Activated CD4-positive, alpha-beta T cell treated with anti-CD3 and anti-CD28 coated beads for 1 hour (primary cell): Measurements from ENCODE around the gene GYG2.
"Not testable (repeated sequence)": the region's sequence is repeated elsewhere in the genome, so short reads cannot be mapped to it uniquely, and the experiment has no call there.

ENCODE experiments used
- DNase-seq: peaks from one replicate; pipeline ENCODE4 v3.0.0-alpha.2; 2020

Gene GYG2

DNA sequence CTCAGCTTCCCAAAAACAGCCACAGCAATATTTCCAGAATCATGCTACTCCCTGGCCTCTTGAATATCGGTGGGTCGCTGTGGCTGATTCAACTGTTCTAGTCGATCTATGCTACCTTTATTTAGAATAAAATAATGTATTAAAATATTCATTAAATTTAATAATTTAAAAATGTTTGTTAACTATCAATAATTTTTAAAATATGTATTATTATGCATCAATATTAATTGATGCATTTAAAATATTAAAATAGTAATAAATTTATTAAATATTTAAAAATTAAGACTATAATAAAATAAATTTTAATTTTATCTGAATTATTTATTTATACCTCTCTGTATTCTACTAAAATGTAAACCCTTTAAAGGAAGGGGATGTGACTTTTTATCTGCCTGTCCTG is 81.4 kb downstream of the GYG2 start:
- no peak for DNase-seq

DNA sequence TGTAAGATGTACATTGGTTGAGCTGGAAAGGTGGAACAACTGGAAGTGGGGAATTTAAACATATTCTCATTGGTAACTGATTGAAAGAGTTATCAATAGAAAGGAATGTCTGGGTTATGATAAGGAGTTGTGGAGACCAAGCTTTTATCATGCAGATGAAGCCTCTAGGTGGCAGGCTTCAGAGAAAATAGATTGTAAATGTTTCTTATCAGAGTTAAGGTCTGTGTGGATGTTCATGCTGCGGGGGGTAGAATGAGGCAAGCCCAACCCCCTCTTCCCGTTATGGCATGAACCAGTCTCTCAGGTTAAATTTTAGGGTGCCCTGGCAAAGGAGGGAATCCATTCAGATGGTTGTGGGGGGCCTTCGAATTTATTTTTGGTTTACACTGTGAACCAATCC is 84.4 kb downstream of the GYG2 start:
- DNase-seq: no peak

DNA sequence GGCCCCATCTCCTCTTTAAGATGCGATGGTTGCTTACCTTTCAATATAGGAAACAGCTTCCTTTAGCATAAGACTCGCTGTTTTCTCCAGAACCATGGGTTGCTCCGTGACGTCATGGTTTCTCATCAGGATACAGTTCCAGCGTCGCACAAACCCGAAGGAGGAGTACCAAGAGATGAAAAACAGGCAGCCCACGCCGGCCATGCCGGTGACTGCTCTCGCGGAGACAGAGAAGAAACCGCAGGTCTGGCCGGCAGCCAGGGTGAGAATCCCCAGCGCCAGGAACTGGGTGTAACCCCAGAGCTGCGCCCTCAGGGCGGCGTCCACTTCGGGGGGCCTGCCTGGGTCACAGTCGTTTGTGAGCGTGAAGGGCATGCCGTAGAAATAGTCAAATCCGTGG is 89.0 kb downstream of the GYG2 start:
- no peak for DNase-seq

DNA sequence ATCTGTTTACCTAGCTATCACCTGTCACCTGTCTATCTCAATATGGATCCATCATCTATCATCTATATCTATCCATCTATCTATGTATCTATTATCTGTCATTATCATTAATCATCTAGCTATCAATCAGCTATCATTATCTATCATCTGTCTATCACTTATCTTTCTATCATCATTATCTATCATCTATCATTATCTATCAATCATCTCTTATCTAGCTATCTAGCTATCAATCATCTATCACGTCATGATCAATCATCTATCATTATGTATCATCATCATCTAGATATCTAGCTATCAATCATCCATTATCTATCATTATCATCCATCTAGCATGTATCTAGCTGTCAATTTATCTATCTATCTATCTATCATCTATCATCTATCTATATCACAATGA is 92.5 kb downstream of the GYG2 start:
- DNase-seq: no peak

DNA sequence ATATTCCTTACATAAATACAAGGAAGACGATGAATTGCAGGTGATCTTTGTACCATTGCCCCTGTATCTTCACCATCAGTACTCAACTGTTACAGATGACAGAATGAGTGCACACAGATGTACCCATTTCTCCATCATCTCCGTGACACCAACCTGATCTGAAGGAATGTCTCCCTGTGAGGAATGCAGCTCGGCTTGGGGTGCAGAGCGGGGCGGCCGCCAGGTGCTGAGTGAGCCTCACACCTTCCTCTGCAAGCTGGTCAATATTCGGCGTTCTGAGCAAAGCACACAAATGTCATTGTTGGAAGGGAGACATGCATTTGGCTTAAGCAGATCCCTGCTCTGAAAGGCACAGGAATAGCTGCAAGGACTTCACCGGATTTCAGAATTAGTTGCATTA is 93.0 kb downstream of the GYG2 start:
- no peak for DNase-seq

DNA sequence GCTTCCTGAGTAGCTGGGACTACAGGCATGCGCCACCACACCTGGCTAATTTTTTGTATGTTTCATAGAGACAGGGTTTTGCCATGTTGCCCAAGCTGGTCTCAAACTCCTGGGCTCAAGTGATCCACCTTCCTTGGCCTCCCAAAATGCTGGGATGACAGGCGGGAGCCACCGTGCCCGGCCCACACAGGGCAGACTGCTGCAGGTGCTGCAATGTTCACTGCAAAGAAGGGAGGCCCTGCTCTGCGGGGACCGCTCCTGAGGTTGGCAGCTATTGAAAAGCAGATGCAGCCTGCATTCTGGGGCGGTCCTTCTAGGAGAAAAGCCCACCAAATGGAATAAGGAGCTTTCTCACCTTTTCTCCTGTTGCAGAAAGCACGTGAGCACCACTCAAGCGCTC is 95.4 kb downstream of the GYG2 start:
- DNase-seq: no peak

DNA sequence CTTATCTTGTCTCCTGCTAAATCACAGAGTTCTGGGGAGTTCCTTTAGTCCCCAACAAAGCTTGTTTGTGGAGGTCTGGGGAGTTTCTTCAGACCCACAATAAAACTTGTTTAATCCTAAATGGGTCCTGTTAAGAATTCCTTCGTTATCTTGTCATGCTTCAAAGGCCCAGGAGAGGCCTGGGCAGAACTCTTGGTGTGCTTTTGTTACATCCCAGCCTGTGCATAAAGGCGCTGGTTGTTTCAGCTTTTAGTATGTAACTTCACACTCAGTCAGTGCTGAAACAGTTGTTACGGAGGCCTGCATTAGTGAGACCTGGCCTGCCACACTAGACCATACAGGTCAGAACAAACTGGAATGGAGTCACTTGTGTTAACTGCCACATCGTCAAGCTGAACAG is 97.5 kb downstream of the GYG2 start:
- not testable (repeated sequence) for DNase-seq

DNA sequence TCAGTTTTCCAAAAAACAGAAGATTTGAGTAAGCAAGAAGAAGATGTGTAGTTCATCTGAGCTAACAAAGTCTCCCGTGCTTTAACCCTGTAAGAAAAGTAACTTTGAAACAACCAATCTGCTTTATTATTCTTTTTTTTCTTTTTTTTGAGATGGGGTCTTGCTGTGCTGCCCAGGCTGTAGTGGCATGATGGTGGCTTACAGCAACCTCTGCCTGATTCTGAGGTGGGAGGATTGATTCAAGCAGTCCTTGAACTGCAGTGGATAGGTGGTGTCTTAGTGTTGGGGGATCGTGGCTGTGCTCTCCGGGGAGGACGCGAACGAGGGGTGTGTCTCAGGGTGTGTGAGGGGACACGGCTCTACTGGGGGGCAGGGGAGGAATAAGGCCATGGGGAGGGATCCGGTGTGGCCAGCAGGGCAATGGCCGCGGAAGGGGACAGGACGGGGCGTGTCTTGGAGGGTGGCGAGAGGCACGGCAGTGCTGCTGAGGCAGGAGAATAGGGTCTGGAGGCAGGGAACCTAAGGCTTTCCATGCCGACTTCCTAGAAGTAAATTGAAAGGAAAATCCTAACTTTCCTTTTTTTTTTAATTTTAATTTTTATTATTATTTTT is 98.0 kb downstream of the GYG2 start:
- no peak for DNase-seq

DNA sequence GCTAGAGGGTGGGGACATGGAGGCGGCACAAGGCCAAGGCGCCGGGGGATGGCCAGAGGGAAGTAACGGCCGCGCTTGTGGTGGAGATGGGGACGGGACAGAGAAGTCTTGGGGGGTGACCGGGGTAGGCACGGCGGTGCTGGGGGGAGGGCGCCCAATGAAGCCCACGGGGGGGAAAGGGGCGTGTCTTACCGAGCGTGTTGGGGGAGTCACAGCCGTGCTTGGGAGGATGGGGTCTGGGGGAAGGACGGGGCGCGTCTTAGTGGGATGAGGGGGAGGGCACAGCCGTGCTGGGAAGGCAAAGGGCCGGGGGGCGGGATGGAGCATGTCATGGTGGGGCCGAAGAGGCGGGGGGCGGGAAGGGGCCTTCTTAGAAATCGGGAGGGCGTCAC is 99.5 kb downstream of the GYG2 start:
- no peak for DNase-seq

DNA sequence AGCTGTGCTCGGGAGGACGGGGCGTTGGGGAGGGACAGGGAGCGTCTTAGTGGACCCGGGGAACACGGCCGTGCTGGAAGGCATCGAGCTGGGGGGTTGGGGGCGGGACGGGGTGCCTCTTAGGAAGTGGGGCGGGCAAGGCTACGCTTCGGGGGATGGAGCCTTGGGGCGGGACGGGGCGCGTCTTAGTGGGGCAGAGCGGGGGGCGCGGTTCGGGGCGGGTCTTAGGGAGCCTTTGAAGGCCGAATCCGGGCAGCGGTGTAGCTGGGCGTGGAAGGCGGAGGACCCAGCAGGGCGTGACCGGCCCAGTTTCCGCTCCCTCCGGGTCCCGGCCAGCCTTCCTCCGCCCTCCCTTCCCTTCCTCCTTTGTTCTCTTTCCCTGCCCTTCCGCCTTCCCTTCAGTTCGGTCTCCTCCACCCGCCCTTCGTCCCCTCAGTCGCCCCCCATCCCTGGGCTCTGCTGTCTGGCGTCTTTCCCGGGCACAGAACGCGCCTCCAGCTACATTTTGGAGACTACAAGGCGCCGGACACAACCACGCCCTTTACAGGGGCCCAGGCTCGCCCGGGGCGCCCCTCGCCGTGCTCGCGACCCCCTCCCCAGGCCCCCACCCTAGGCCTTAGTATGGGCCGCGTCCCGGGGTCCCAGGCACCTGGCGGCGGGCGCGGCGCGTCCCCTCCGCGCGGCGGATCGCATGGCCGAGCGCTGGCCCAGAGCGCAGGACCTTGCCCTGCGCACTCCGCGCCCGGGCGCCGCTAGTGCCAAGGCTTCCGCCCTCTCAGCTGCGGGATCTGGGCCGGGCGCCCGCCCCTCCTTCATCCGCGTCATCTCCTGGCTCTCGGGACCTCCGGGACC is 100.1 kb downstream of the GYG2 start, which contains the start of gene ARSD:
Gene ARSD (minus strand): TSS at position 757 of the 852 bp plus-strand sequence. CDS start 64 bp downstream, at position 693.
- DNase-seq: peak; percentile 7

DNA sequence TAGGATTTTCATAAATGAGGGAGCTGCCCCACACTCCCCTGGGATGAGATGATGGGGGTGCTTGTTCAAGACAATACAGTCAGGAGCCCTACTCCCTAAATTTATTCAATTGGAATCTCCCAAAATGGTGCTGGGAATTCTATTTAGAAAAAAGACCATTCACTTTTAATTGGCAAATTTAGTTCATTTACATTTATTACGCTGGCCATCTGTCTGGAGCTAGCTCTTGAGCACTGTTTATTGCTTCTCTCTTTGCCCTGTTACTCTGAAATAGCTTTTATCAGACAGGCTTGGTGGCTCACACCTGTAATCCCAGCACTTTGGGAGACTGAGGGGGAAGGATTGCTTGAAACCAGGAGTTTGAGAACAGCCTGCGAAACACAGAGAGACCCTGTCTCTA is 102.4 kb downstream of the GYG2 start:
- no peak for DNase-seq

DNA sequence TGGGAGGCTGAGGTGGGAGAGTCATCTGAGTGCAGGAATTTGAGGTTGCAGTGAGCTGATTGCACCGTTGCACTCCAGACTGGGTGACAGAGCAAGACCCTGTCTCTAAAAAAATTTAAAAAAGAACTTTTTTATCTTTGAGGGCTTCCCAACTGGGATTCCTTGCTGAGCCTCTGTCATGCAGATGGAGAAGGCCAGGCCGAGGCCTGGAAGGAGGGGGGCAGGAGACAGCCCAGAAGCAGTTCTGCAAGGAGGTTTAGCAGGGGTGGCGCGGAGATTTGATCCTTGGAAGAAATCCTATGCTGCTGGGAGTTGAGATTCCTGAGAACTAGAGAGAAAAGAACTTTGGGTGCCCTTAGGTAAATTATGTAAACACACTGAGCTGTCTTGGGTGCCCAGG is 102.9 kb downstream of the GYG2 start:
- DNase-seq: no peak
